Kidney (tissue), 14 donors: Measurements from ENCODE around the gene CEP20. TPM values are rescaled to one million over a fixed set of nuclear protein-coding genes. Genes with fewer than 3 reads are reported as not detected.

ENCODE experiments used
- DNase-seq, 5 donors: peaks; one replicate each; pipeline ENCODE4 v3.0.0-alpha.2; 2013 to 2020
- FAIRE-seq: peaks from 2 replicates; lab custom pipeline; 2012; peaks lifted over from hg19 to GRCh38; lab: Jason Lieb, UNC
- H3K27ac ChIP-seq, 2 donors: one replicate each; pipeline ENCODE4 v1.7.0; 2013; ENCODE audit warnings: low read depth in 2 of 2, low read length in 2 of 2, inconsistent platforms in 1 of 2
- H3K27me3 ChIP-seq: one replicate; pipeline ENCODE4 v1.7.1; 2013; ENCODE audit warnings: low read length, inconsistent platforms; ENCODE audit not compliant: control insufficient read depth, insufficient read depth
- H3K36me3 ChIP-seq, 3 donors: one replicate each; pipeline versions ENCODE4 v1.7.0 to v1.7.1; 2013; ENCODE audit warnings: low read length in 3 of 3, control low read depth in 1 of 3, inconsistent platforms in 1 of 3; ENCODE audit not compliant: insufficient read depth in 3 of 3, control insufficient read depth in 2 of 3
- H3K4me1 ChIP-seq, 3 donors: one replicate each; pipeline versions ENCODE4 v1.7.0 to v1.7.1; 2013; ENCODE audit warnings: low read length in 3 of 3, inconsistent platforms in 1 of 3, low read depth in 1 of 3; ENCODE audit not compliant: control insufficient read depth in 2 of 3, insufficient read depth in 2 of 3
- H3K4me3 ChIP-seq, 3 donors: one replicate each; pipeline versions ENCODE4 v1.7.0 to v1.8.1; 2013; ENCODE audit warnings: low read length in 3 of 3, control low read depth in 1 of 3, inconsistent platforms in 1 of 3
- H3K9ac ChIP-seq, 3 donors: one replicate each; pipeline versions ENCODE4 v1.7.0 to v1.7.1; 2013; ENCODE audit warnings: low read length in 3 of 3, control low read depth in 1 of 3, inconsistent platforms in 1 of 3
- H3K9me3 ChIP-seq, 3 donors: one replicate each; pipeline versions ENCODE4 v1.7.0 to v1.7.1; 2013; ENCODE audit warnings: low read length in 3 of 3, control low read depth in 1 of 3, inconsistent platforms in 1 of 3; ENCODE audit not compliant: control insufficient read depth in 2 of 3, insufficient read depth in 1 of 3
- intact Hi-C: fragments of 100-400 bp; cut with DNase I; formaldehyde crosslinking; loops from one replicate; pipeline ENCODE4 v1.11.1; 2022
- polyA plus RNA-seq: library from polyadenylated mRNA; stranded (reverse); fragments of 350-450 nt; fragmentation: Illumina TruSeq; extraction: RNeasy Lipid Tissue Mini Kit (QIAGEN cat#74804); gene quantifications from one replicate; pipeline ENCODE4 v1.2.3, GENCODE V29; 2014; ENCODE audit warnings: low read depth, low replicate concordance; ENCODE audit not compliant: insufficient read depth
- total RNA-seq: library from RNA; stranded (reverse); fragmentation: NEBNext Ultra II Directional; extraction: Animal tissue kit (Norgen Biotek cat#: 25700); gene quantifications from one replicate; pipeline ENCODE4 v1.2.1, GENCODE V29; 2021
- TF ChIP-seq, protein P1 (sequence below): IDR thresholded peaks from 3 replicates; pipeline ENCODE4 v1.5.1; 2012; ENCODE audit warnings: mild to moderate bottlenecking, moderate library complexity, borderline replicate concordance; ENCODE audit not compliant: insufficient read depth; ENCODE audit errors: extremely low read depth
- donor health status: control.
- donor health status: control.
- donor health status: control.
- donor health status: control.
- donor health status: control.
- donor health status: DM: yes; HTN: yes; CAD: no.
- donor health status: Normal renal cell carcinoma (clear cell type).

The CEP20 gene
- total and polyA plus RNA-seq, 2 donors from 2014 or later = 24.8 to 28.9 TPM

DNA sequence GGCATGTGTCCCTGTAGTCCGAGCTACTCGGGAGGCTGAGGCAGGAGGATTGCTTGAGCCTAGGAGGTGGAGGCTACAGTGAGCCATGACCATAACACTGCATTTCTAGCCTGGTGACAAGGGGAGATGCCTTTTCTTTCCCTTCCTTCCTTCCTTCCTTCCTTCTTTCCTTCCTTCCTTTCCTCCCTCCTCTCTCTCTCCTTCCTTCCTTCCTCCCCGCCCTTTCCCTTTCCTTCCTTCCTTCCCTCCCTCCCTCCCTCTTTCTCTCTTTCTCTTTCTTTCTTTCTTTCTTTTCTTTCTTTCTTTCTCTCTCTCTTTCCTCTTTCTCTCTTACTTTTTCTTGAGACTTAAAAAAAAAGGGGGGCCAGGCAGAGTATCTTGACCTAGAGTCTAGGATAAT is 3.1 kb upstream of the CEP20 start:
- DNase-seq (no peak), FAIRE-seq (no peak)
- intact Hi-C loops = no loop called here
- Histone ChIP-seq H3K4me1 (peaks cover 5 to 7% (median 5%) of the 10 kb centered on the region in 3 donors), H3K9ac (no peak overlapping the region), H3K9me3 (no peaks in the 10 kb centered on the region), H3K4me3 (no peak overlapping the region), H3K27me3 (no peaks in the 10 kb centered on the region), H3K27ac (no peak overlapping the region), H3K36me3 (no peaks in the 10 kb centered on the region)
- TF ChIP-seq, protein P1, sequence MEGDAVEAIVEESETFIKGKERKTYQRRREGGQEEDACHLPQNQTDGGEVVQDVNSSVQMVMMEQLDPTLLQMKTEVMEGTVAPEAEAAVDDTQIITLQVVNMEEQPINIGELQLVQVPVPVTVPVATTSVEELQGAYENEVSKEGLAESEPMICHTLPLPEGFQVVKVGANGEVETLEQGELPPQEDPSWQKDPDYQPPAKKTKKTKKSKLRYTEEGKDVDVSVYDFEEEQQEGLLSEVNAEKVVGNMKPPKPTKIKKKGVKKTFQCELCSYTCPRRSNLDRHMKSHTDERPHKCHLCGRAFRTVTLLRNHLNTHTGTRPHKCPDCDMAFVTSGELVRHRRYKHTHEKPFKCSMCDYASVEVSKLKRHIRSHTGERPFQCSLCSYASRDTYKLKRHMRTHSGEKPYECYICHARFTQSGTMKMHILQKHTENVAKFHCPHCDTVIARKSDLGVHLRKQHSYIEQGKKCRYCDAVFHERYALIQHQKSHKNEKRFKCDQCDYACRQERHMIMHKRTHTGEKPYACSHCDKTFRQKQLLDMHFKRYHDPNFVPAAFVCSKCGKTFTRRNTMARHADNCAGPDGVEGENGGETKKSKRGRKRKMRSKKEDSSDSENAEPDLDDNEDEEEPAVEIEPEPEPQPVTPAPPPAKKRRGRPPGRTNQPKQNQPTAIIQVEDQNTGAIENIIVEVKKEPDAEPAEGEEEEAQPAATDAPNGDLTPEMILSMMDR = no peak

DNA sequence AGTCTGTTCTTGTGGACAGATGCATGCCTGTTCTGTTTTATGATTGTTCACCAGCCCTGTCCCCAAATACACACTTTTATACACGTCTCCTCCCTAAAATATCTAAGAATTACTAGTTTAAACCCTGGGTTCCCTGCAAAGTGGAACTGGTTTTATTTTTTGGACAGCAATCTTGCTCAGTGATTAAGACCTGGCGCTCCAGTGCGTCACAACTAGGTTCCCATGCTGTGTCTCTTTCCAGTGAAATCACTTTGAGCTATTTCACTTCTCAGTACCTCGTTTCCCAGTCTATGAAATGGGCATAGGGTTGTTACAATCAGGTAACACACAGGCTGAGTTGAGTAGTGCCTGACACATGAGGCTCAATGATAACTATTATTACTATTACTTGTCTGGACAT is 1.1 kb downstream of the CEP20 start:
- Histone ChIP-seq H3K4me1 (peaks cover 5 to 15% (median 7%) of the 10 kb centered on the region in 3 donors), H3K4me3 (peak overlapping the region; percentile 90 to 99 (median 94)), H3K27me3 (no peaks in the 10 kb centered on the region), H3K9ac (peak overlapping the region in 2 of 3 donors; percentile 70 to 89), H3K27ac (no peak overlapping the region), H3K9me3 (no peaks in the 10 kb centered on the region), H3K36me3 (peaks cover 0 to under 1% (median 0%) of the 10 kb centered on the region in 3 donors)
- DNase-seq = no peak
- intact Hi-C loops = no loop called here
- TF ChIP-seq, protein P1 = no peak
- FAIRE-seq = no peak

DNA sequence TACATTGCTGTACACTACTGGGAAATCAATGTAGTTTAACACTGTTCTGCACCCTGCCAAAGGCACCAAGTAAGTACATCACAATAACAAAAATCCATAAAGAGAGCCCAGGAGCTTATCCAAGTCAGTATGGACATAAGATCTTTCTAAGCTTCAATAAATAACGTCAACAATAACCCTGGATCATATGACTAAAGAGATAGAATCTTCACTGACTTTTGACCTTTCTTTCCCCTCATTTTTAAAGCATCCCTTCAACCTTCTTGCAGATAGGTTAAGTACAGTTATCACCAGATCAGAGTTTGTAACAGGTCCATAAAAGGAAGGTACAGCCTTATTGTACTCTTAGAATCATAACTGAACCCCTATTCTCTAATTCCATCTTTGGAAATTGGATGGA is 2.3 kb downstream of the CEP20 start:
- intact Hi-C loops = no loop called here
- Histone ChIP-seq H3K27ac (no peak overlapping the region), H3K4me3 (no peak overlapping the region), H3K4me1 (peaks cover 5 to 15% (median 7%) of the 10 kb centered on the region in 3 donors), H3K9ac (peak overlapping the region in 1 of 3 donors; percentile 6), H3K27me3 (no peaks in the 10 kb centered on the region), H3K9me3 (no peaks in the 10 kb centered on the region), H3K36me3 (peaks cover 0 to 12% (median 0%) of the 10 kb centered on the region in 3 donors)
- FAIRE-seq (no peak), DNase-seq (no peak)
- TF ChIP-seq, protein P1 = no peak

DNA sequence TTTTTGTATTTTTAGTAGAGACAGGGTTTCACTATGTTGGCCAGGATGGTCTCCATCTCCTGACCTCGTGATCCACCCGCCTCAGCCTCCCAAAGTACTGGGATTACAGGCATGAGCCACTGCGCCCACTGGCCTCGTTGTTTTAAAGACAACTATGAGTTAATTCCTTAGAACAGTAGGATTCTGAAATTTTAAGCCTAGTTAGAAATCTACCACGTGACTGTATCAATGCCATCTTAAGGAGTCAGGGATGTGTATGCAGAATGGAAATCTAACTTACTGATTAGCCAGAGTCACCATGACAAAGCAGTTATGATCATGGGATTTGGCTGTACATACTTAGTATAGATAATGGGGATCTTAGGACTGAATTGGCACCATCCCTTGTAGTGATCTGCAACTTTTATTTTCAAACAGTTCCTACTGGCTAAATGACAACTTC is 2.8 kb downstream of the CEP20 start:
- Histone ChIP-seq H3K36me3 (peaks cover 0 to 12% (median 0%) of the 10 kb centered on the region in 3 donors), H3K9ac (no peak overlapping the region), H3K9me3 (no peaks in the 10 kb centered on the region), H3K4me3 (no peak overlapping the region), H3K4me1 (peaks cover 5 to 15% (median 7%) of the 10 kb centered on the region in 3 donors), H3K27ac (no peak overlapping the region), H3K27me3 (no peaks in the 10 kb centered on the region)
- DNase-seq (no peak), FAIRE-seq (no peak)
- intact Hi-C loops = no loop called here
- TF ChIP-seq, protein P1 = no peak
